Endothelial cell of umbilical vein (primary cell): ENCODE results near the gene AMH. TPM values are rescaled to one million over a fixed set of nuclear protein-coding genes. Genes with fewer than 3 reads are reported as not detected.

Experiments
- BruUV-seq: library from RNA; stranded (reverse); fragments of 400-500 nt; replicated peaks from 2 replicates; lab custom pipeline; 2021; lab: Mats Ljungman, UMichigan
- CTCF ChIA-PET: fragments of 300-600, 350-600 bp; sonication (Branson Sonifier 250); formaldehyde crosslinking; loops from one replicate; lab custom pipeline; 2021; ENCODE audit warnings: antibody characterized with exemption, inconsistent platforms; lab: Charles Lee
- POLR2A ChIA-PET: fragments of 300-600, 350-600 bp; sonication (Branson Sonifier 250); formaldehyde crosslinking; loops from one replicate; lab custom pipeline; 2021; ENCODE audit warnings: antibody characterized with exemption, inconsistent platforms; lab: Charles Lee
- DNase-seq: peaks from one replicate; pipeline ENCODE4 v3.0.0-alpha.2; 2011; ENCODE audit warnings: low read depth, low spot score
- FAIRE-seq: peaks from 2 replicates; lab custom pipeline; 2011; peaks lifted over from hg19 to GRCh38; lab: Jason Lieb, UNC
- H2AFZ ChIP-seq: 2 replicates; pipeline ENCODE4 v1.6.0; 2012; ENCODE audit warnings: low read depth, low read length, control low read depth, inconsistent platforms
- H3K27ac ChIP-seq: 2 replicates; pipeline ENCODE4 v1.5.1; 2011; ENCODE audit warnings: low read depth, mild to moderate bottlenecking, control low read depth, low read length, moderate library complexity; ENCODE audit not compliant: insufficient read depth
- H3K27me3 ChIP-seq, 2 experiments: 2 replicates each; pipeline versions ENCODE4 v1.6.0 to v1.6.1; 2011; ENCODE audit warnings: low read length in 2 of 2, mixed read lengths in 1 of 2; ENCODE audit not compliant: control insufficient read depth in 2 of 2, insufficient read depth in 2 of 2
- H3K36me3 ChIP-seq, 2 experiments: 2 replicates in 1 of 2; 3 replicates in 1 of 2; pipeline ENCODE4 v1.5.1; 2011; ENCODE audit warnings: low read length in 2 of 2, mild to moderate bottlenecking in 1 of 2, moderate library complexity in 1 of 2; ENCODE audit not compliant: control insufficient read depth in 2 of 2, insufficient read depth in 2 of 2; ENCODE audit errors: extremely low read depth in 1 of 2
- H3K4me1 ChIP-seq: 3 replicates; pipeline ENCODE4 v1.5.1; 2011; ENCODE audit warnings: mild to moderate bottlenecking, low read length; ENCODE audit not compliant: control insufficient read depth, insufficient read depth; ENCODE audit errors: extremely low read depth
- H3K4me2 ChIP-seq: 2 replicates; pipeline ENCODE4 v1.6.1; 2011; ENCODE audit warnings: low read length, control low read depth, mixed read lengths; ENCODE audit not compliant: insufficient read depth
- H3K4me3 ChIP-seq, 3 experiments: fragments of 200-600 bp in 1 of 3; sonication (generic), shearing (Covaris generic) in 1 of 3; replicated peaks in 1 of 3; 2 replicates each; pipeline ENCODE4 v1.5.1; 2011 to 2016; ENCODE audit warnings: control low read depth in 3 of 3, low read length in 3 of 3, mild to moderate bottlenecking in 2 of 3, inconsistent platforms in 1 of 3, low read depth in 1 of 3, moderate library complexity in 1 of 3; ENCODE audit not compliant: insufficient read depth in 1 of 3
- H3K79me2 ChIP-seq: 2 replicates; pipeline ENCODE4 v1.6.0; 2012; ENCODE audit warnings: low read length, inconsistent platforms; ENCODE audit not compliant: control insufficient read depth, insufficient read depth
- H3K9ac ChIP-seq: replicated peaks from 2 replicates; pipeline ENCODE3; 2011; ENCODE audit warnings: low read length, control low read depth; ENCODE audit not compliant: insufficient read depth; ENCODE audit errors: extremely low read depth
- H3K9me1 ChIP-seq: replicated peaks from 3 replicates; pipeline ENCODE4 v1.6.0; 2011; ENCODE audit warnings: mild to moderate bottlenecking, low read length; ENCODE audit not compliant: control insufficient read depth, insufficient read depth; ENCODE audit errors: extremely low read depth
- H3K9me3 ChIP-seq: replicated peaks from 2 replicates; pipeline ENCODE4 v1.5.1; 2012; ENCODE audit warnings: low read length, inconsistent platforms; ENCODE audit not compliant: control insufficient read depth, insufficient read depth
- H4K20me1 ChIP-seq: replicated peaks from 2 replicates; pipeline ENCODE3; 2011; ENCODE audit warnings: mild to moderate bottlenecking, low read length; ENCODE audit not compliant: control insufficient read depth, insufficient read depth; ENCODE audit errors: extremely low read depth
- EZH2 ChIP-seq: IDR thresholded peaks from 2 replicates; pipeline ENCODE4 v1.6.1; 2012; ENCODE audit warnings: borderline replicate concordance, low read depth, mild to moderate bottlenecking, moderate library complexity, low read length, inconsistent platforms; ENCODE audit not compliant: severe bottlenecking
- GATA2 ChIP-seq: IDR thresholded peaks from 2 replicates; pipeline ENCODE4 v1.7.0; 2011; ENCODE audit warnings: low read depth, mild to moderate bottlenecking, moderate library complexity, mixed read lengths, low read length; ENCODE audit not compliant: insufficient read length, insufficient read depth
- JUN ChIP-seq: IDR thresholded peaks from 2 replicates; pipeline ENCODE4 v1.6.1; 2011; ENCODE audit warnings: borderline replicate concordance, low read depth; ENCODE audit not compliant: insufficient read length, insufficient read depth
- MYC ChIP-seq: IDR thresholded peaks from one replicate; pipeline ENCODE4 v1.6.1; 2011; ENCODE audit warnings: mild to moderate bottlenecking, low read depth, low read length
- POLR2A ChIP-seq: IDR thresholded peaks from 2 replicates; pipeline ENCODE4 v1.6.1; 2012; ENCODE audit warnings: low read depth, mild to moderate bottlenecking, control low read depth, low read length
- POLR2AphosphoS5 ChIP-seq: IDR thresholded peaks from 2 replicates; pipeline ENCODE4 v1.6.1; 2012; ENCODE audit warnings: low read depth, mild to moderate bottlenecking, control low read depth, low read length, moderate library complexity; ENCODE audit not compliant: insufficient read depth
- dilution Hi-C: fragments of 300-500 bp; cut with MboI; formaldehyde crosslinking; loops from one replicate; pipeline ENCODE4 v1.15.0; 2019; ENCODE audit warnings: low sequenced_read_pairs; ENCODE audit not compliant: extremely low pct_ligation_motif_present
- intact Hi-C: fragments of 100-400 bp; cut with micrococcal nuclease; formaldehyde crosslinking; loops from one replicate; pipeline ENCODE4 v1.10.0; 2022
- polyA plus RNA-seq, 4 experiments: library from polyadenylated mRNA; depleted of rRNA in 3 of 4; stranded (reverse) in 3 of 4; unstranded in 1 of 4; fragments of >200 nt; gene quantifications; 2 replicates each; pipeline versions ENCODE4 v1.2.1 to v1.2.3, GENCODE V29; 2011 to 2012; ENCODE audit warnings: missing spikeins in 1 of 4
- total RNA-seq: library from RNA; stranded (reverse); gene quantifications from 2 replicates; pipeline ENCODE4 v1.2.3, GENCODE V29; 2021
- TF ChIP-seq, protein P1 (sequence below), 2 donors: IDR thresholded peaks; 1 replicate in 1 of 2; 2 replicates in 1 of 2; pipeline ENCODE4 v1.5.1; 2011; ENCODE audit warnings: low read length in 2 of 2, mild to moderate bottlenecking in 2 of 2, moderate library complexity in 2 of 2, control low read depth in 1 of 2, inconsistent platforms in 1 of 2, low read depth in 1 of 2; ENCODE audit not compliant: insufficient read depth in 1 of 2; ENCODE audit errors: extremely low read depth in 1 of 2

Gene AMH
- total and polyA plus RNA-seq, 2 donors (not counting 3 experiments of a cell fraction or from before 2014, with no cell fraction given): 3.3 to 9.6 TPM

DNA sequence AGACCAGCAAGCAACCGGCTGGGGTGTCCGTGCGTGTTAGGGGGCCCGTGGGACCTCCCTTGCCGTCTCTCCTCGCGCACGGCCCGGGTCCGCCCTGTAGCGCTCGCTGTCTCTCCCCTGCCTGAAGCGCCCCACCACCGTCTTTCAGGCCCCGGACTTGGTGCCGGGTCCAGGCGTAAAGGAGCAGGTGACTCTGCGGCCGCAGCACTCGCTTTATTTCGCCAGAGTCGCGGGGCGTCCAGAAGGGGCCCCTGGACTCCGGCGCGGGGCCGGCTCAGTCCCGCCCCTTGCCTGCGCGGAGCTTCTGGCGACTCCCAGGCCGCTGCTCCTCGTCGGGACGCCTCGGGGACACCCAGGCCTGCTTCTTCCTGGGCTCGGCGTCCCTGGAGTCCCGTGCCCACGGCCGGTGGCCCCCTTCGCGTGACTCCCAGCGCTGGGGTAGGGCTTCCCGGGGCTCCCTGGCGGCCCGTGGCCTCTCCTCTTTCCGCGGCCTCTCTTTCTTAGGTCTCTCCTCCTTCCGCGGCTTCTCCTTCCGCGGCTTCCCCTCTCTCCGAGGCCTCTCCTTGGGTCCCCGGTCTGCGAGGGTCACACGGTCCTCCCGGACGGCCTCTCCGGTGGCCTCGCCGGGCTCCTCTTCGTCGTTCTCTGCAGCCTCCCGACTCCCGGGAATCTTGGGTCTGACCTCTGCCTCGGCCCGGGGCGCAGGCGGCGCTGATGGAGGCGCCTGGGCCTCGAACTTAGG lies 3.1 kb downstream of the AMH start:
- POLR2A ChIA-PET: no interaction called here
- FAIRE-seq (no peak), DNase-seq (no peak)
- BruUV-seq: no TSS peak
- TF ChIP-seq POLR2A: no peak
- peak; percentile 34 for TF ChIP-seq EZH2
- no peak for TF ChIP-seq MYC
- TF ChIP-seq, protein P1, sequence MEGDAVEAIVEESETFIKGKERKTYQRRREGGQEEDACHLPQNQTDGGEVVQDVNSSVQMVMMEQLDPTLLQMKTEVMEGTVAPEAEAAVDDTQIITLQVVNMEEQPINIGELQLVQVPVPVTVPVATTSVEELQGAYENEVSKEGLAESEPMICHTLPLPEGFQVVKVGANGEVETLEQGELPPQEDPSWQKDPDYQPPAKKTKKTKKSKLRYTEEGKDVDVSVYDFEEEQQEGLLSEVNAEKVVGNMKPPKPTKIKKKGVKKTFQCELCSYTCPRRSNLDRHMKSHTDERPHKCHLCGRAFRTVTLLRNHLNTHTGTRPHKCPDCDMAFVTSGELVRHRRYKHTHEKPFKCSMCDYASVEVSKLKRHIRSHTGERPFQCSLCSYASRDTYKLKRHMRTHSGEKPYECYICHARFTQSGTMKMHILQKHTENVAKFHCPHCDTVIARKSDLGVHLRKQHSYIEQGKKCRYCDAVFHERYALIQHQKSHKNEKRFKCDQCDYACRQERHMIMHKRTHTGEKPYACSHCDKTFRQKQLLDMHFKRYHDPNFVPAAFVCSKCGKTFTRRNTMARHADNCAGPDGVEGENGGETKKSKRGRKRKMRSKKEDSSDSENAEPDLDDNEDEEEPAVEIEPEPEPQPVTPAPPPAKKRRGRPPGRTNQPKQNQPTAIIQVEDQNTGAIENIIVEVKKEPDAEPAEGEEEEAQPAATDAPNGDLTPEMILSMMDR (IDR thresholded peaks at IDR 0.05; ENCODE audit: extremely low read depth in 1 of 2, insufficient read depth in 1 of 2, low read depth in 1 of 2, low read length in 2 of 2): no peak
- no peak for TF ChIP-seq GATA2
- no peak for TF ChIP-seq POLR2AphosphoS5
- TF ChIP-seq JUN: no peak
- H3K4me1 ChIP-seq: peaks cover 11% of the 10 kb centered on the region
- dilution Hi-C loops (no loop called here), intact Hi-C loops (no loop called here)
- H3K9me1 ChIP-seq: no peaks in the 10 kb centered on the region
- H4K20me1 ChIP-seq: no peaks in the 10 kb centered on the region
- no peaks in the 10 kb centered on the region for H3K79me2 ChIP-seq
- no peak overlapping the region for H3K4me2 ChIP-seq
- CTCF ChIA-PET: interaction anchor here (1.1 to 3.2 kb wide), 6 partner anchors 8 to 94 kb away, joined by 3 to 15 read pairs (median 8); partner anchors contain the start of gene PLEKHJ1
- H3K27me3 ChIP-seq: peaks cover 22 to 40% of the 10 kb centered on the region in 2 experiments
- no peaks in the 10 kb centered on the region for H3K9me3 ChIP-seq
- no peak overlapping the region for H2AFZ ChIP-seq
- H3K9ac ChIP-seq: no peak overlapping the region
- H3K36me3 ChIP-seq: peaks cover under 1 to 9% of the 10 kb centered on the region in 2 experiments
- H3K4me3 ChIP-seq: no peak overlapping the region
- no peak overlapping the region for H3K27ac ChIP-seq
